CD4-positive, alpha-beta T cell (primary cell): ENCODE results near the gene KDM4E. TPM values are rescaled to one million over a fixed set of nuclear protein-coding genes. Genes with fewer than 3 reads are reported as not detected.
"Not testable (repeated sequence)": the region's sequence is repeated elsewhere in the genome, so short reads cannot be mapped to it uniquely, and the experiment has no call there.

Source experiments
- ATAC-seq: fragments of 200-7000 bp; cut with Tn5 transposase; one replicate; pipeline ENCODE4 v1.10.0; 2022; ENCODE audit warnings: mild to moderate bottlenecking; ENCODE audit not compliant: poor library complexity
- CTCF ChIA-PET: fragments of 350-600 bp; sonication (Branson Sonifier 250); formaldehyde crosslinking; loops from one replicate; lab custom pipeline; 2021; ENCODE audit warnings: antibody characterized with exemption, inconsistent platforms; lab: Charles Lee
- POLR2A ChIA-PET: fragments of 350-600 bp; sonication (Branson Sonifier 250); formaldehyde crosslinking; loops from one replicate; lab custom pipeline; 2021; ENCODE audit warnings: antibody characterized with exemption, inconsistent platforms; lab: Charles Lee
- DNase-seq, 14 experiments: peaks; one replicate each; pipeline ENCODE4 v3.0.0-alpha.2; 2013 to 2020; ENCODE audit warnings: mixed read lengths in 2 of 14
- H3K27ac ChIP-seq, 2 donors: one replicate each; pipeline versions ENCODE4 v1.5.1 to v1.7.0; 2013; ENCODE audit warnings: low read length in 2 of 2, low read depth in 1 of 2, mild to moderate bottlenecking in 1 of 2
- H3K27me3 ChIP-seq, 2 experiments: 1 replicate in 1 of 2; 2 replicates in 1 of 2; pipeline versions ENCODE4 v1.6.1 to v1.7.0; 2013; ENCODE audit warnings: low read length in 2 of 2, control low read depth in 1 of 2, mild to moderate bottlenecking in 1 of 2, moderate library complexity in 1 of 2; ENCODE audit not compliant: insufficient read depth in 2 of 2, control insufficient read depth in 1 of 2
- H3K36me3 ChIP-seq: one replicate; pipeline ENCODE4 v1.6.1; 2013; ENCODE audit warnings: low read length, control low read depth; ENCODE audit not compliant: insufficient read depth
- H3K4me1 ChIP-seq: one replicate; pipeline ENCODE4 v1.6.1; 2013; ENCODE audit warnings: low read length, control low read depth; ENCODE audit not compliant: insufficient read depth
- H3K4me3 ChIP-seq: one replicate; pipeline ENCODE4 v1.5.1; 2013; ENCODE audit warnings: mild to moderate bottlenecking, low read length, moderate library complexity
- H3K9me3 ChIP-seq, 2 experiments: 1 replicate in 1 of 2; 2 replicates in 1 of 2; pipeline versions ENCODE4 v1.6.1 to v1.7.0; 2013; ENCODE audit warnings: low read length in 2 of 2, mild to moderate bottlenecking in 2 of 2, control low read depth in 1 of 2, moderate library complexity in 1 of 2; ENCODE audit not compliant: control insufficient read depth in 1 of 2, insufficient read depth in 1 of 2
- H3K27ac Mint-ChIP-seq: one replicate; pipeline ENCODE4 v1.8.0; 2020; ENCODE audit warnings: mixed read lengths
- H3K27me3 Mint-ChIP-seq: one replicate; pipeline ENCODE4 v1.8.0; 2021; ENCODE audit warnings: mixed read lengths
- H3K36me3 Mint-ChIP-seq: one replicate; pipeline ENCODE4 v1.8.0; 2021; ENCODE audit warnings: low read depth, mixed read lengths
- H3K4me1 Mint-ChIP-seq: one replicate; pipeline ENCODE4 v1.8.0; 2021; ENCODE audit warnings: low read depth, mixed read lengths
- H3K4me3 Mint-ChIP-seq: one replicate; pipeline ENCODE4 v1.8.0; 2020; ENCODE audit warnings: mild to moderate bottlenecking, mixed read lengths
- H3K9me3 Mint-ChIP-seq: one replicate; pipeline ENCODE4 v1.8.0; 2020; ENCODE audit warnings: mixed read lengths
- intact Hi-C, 2 experiments: fragments of 100-400 bp; cut with DNase I in 1 of 2; cut with micrococcal nuclease in 1 of 2; formaldehyde crosslinking; loops; one replicate each; pipeline versions ENCODE4 v1.15.1 to v1.9.0; 2023 to 2025; cut with DNase I, micrococcal nuclease
- total RNA-seq, 174 experiments: library from RNA in 2 of 174; stranded (reverse) in 2 of 174; gene quantifications; one replicate each; pipeline ENCODE4 v1.2.3 and lab custom pipeline; 2021 to 2026
- TF ChIP-seq, protein P1 (sequence below): fragments of 200-600 bp; IDR thresholded peaks from one replicate; pipeline ENCODE4 v1.8.0; 2022; ENCODE audit warnings: antibody characterized with exemption, mild to moderate bottlenecking

KDM4E gene
- total RNA-seq, 2 experiments from 2014 or later, result not detected

DNA sequence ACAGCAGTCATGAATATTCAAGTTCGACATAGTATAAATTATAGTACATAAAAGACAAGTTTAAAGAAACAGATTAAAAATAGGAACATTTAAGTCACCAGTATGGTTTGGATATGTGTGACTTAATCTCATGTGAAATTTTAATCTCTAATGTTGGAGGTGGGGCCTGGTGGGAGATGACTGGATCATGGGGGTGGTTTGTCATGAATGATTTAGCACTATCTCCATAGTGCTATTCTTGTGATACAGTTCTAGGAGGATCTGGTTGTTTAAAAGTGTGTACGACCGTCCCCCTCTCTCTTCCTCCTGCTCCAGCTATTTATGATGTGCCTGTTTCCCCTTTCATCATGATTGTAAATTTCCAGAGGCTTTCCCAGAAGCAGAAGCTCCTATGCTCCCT lies 3.3 kb downstream of the KDM4E start:
- DNase-seq (no peak), ATAC-seq (no peak)
- no peak overlapping the region for H3K4me3 Mint-ChIP-seq
- H3K4me1 ChIP-seq, result no peaks in the 10 kb centered on the region
- ChIA-PET POLR2A (no interaction called here), CTCF (no interaction called here)
- no peak overlapping the region for H3K27ac Mint-ChIP-seq
- TF ChIP-seq, protein P1, sequence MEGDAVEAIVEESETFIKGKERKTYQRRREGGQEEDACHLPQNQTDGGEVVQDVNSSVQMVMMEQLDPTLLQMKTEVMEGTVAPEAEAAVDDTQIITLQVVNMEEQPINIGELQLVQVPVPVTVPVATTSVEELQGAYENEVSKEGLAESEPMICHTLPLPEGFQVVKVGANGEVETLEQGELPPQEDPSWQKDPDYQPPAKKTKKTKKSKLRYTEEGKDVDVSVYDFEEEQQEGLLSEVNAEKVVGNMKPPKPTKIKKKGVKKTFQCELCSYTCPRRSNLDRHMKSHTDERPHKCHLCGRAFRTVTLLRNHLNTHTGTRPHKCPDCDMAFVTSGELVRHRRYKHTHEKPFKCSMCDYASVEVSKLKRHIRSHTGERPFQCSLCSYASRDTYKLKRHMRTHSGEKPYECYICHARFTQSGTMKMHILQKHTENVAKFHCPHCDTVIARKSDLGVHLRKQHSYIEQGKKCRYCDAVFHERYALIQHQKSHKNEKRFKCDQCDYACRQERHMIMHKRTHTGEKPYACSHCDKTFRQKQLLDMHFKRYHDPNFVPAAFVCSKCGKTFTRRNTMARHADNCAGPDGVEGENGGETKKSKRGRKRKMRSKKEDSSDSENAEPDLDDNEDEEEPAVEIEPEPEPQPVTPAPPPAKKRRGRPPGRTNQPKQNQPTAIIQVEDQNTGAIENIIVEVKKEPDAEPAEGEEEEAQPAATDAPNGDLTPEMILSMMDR, result no peak
- H3K36me3 Mint-ChIP-seq, result no peaks in the 10 kb centered on the region
- no peaks in the 10 kb centered on the region for H3K4me1 Mint-ChIP-seq
- H3K27ac ChIP-seq, result no peak overlapping the region
- H3K36me3 ChIP-seq, result no peaks in the 10 kb centered on the region
- H3K9me3 Mint-ChIP-seq, result no peaks in the 10 kb centered on the region
- H3K4me3 ChIP-seq, result no peak overlapping the region
- H3K27me3 Mint-ChIP-seq, result peaks cover 2% of the 10 kb centered on the region
- no peaks in the 10 kb centered on the region for H3K9me3 ChIP-seq
- no peaks in the 10 kb centered on the region for H3K27me3 ChIP-seq
- intact Hi-C loops, result no loop called here

DNA sequence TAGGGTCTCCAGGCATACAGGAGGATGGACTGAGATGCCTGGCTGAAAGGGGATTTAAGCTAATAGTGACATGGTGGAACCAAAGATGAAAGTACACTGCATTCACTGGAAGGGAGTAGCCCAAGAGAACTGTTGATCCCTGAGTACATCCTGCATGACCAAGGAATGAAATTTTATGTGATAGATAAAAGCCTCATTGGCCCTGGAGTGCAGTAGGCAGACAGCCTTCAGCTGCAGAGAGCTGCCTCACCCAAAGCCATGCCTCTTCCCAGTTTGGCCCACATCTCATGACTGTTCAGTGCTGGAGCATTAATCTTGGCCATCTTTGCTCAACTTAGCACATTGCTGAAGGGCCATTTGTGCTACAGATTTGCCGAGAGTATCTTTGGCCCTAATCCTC lies 8.0 kb downstream of the KDM4E start:
- no peaks in the 10 kb centered on the region for H3K4me1 ChIP-seq
- H3K4me3 ChIP-seq, result no peak overlapping the region
- no peak for DNase-seq
- POLR2A ChIA-PET, result no interaction called here
- H3K4me3 Mint-ChIP-seq, result no peak overlapping the region
- no peaks in the 10 kb centered on the region for H3K9me3 Mint-ChIP-seq
- no peaks in the 10 kb centered on the region for H3K36me3 ChIP-seq
- H3K27me3 Mint-ChIP-seq, result peaks cover 14% of the 10 kb centered on the region
- H3K4me1 Mint-ChIP-seq, result no peaks in the 10 kb centered on the region
- no peak overlapping the region for H3K27ac ChIP-seq
- ATAC-seq, result no peak
- H3K36me3 Mint-ChIP-seq, result no peaks in the 10 kb centered on the region
- intact Hi-C loops, result no loop called here
- H3K9me3 ChIP-seq, result no peaks in the 10 kb centered on the region
- TF ChIP-seq, protein P1, result no peak
- CTCF ChIA-PET, result no interaction called here
- H3K27me3 ChIP-seq, result peaks cover 0 to 7% of the 10 kb centered on the region in 2 experiments
- no peak overlapping the region for H3K27ac Mint-ChIP-seq

DNA sequence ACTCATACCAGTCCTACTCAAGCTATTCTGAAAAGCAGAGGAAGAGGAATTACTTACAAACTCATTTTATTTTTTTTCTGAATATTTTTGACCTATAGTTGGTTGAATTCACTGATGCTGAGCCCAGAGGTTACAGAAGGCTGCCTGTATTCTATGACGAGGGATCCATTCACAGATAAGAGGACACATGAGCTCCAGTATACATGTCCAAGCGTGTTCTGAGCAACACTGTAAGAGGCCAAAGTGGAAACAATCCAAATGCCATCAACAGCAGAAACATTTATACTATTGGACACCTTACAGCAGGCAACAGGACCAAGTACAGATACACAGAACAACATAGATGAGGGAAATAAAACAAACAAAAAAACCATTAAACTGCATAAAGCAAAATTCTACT lies 10.3 kb downstream of the KDM4E start:
- DNase-seq (no peak), ATAC-seq (no peak)
- Mint-ChIP-seq H3K4me3 (no peak overlapping the region), H3K27ac (no peak overlapping the region), H3K36me3 (no peaks in the 10 kb centered on the region), H3K4me1 (no peaks in the 10 kb centered on the region), H3K9me3 (no peaks in the 10 kb centered on the region), H3K27me3 (peaks cover 29% of the 10 kb centered on the region)
- no peak overlapping the region for H3K4me3 ChIP-seq
- ChIA-PET POLR2A (no interaction called here), CTCF (no interaction called here)
- H3K4me1 ChIP-seq, result no peaks in the 10 kb centered on the region
- H3K27ac ChIP-seq, result no peak overlapping the region
- H3K27me3 ChIP-seq, result peaks cover 0 to 7% of the 10 kb centered on the region in 2 experiments
- no peaks in the 10 kb centered on the region for H3K36me3 ChIP-seq
- H3K9me3 ChIP-seq, result no peaks in the 10 kb centered on the region
- TF ChIP-seq, protein P1, result no peak
- intact Hi-C loops, result no loop called here

DNA sequence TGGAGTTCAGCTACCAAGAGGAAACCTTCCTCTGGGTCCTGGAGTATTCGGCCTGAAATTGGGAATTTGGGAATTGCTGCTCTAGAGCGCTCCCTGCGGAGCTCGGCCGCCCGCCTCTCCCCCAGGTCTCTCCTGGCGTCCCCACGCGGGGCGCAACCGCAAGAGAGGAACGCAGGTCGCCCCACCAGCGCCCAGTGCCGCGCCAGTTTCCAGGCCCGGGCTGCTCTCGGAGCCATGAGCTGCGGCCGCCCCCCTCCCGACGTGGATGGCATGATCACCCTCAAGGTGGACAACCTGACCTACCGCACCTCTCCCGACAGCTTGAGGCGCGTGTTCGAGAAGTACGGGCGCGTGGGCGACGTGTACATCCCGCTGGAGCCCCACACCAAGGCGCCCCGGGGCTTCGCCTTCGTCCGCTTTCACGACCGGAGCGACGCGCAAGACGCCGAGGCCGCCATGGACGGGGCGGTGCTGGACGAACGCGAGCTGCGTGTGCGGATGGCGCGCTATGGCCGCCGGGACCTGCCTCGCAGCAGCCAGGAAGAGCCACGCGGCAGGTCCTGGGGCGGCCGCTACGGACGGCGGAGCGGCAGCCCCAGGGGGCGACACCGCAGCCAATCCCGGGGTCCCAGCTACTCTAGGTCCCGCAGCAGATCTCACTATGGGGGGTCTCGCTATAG lies 12.4 kb downstream of the KDM4E start:
- H3K27me3 ChIP-seq, H3K9me3 Mint-ChIP-seq, H3K27ac ChIP-seq, H3K4me3 Mint-ChIP-seq, H3K36me3 Mint-ChIP-seq, H3K4me1 ChIP-seq, intact Hi-C loops, H3K4me1 Mint-ChIP-seq, H3K9me3 ChIP-seq, H3K27ac Mint-ChIP-seq, H3K36me3 ChIP-seq: not testable (repeated sequence)
- peak; percentile 26 for ATAC-seq
- peaks cover 44% of the 10 kb centered on the region for H3K27me3 Mint-ChIP-seq
- ChIA-PET CTCF (interaction anchor here (1.6 kb wide), 1 partner anchor 29 kb away, joined by 3 read pairs; the partner anchor contains the start of gene SRSF8), POLR2A (interaction anchor here (1.2 kb wide), 1 partner anchor 29 kb away, joined by 3 read pairs; the partner anchor contains the start of gene SRSF8)
- DNase-seq, result peak in 5 of 14 experiments; percentile 11 to 39 (median 25)
- H3K4me3 ChIP-seq, result peak overlapping the region; percentile 44
